OCI-LY7 (cell line): ENCODE results near the gene SFSWAP.

Source experiments
- CTCF ChIP-seq: fragments of 200-600 bp; sonication (generic); conservative IDR thresholded peaks from 2 replicates; pipeline ENCODE4 v1.5.1; 2014; ENCODE audit warnings: mild to moderate bottlenecking, antibody characterized with exemption, low read length, moderate library complexity, mixed read lengths
- EZH2phosphoT487 ChIP-seq: fragments of 200-600 bp; sonication (generic); IDR thresholded peaks from 2 replicates; pipeline ENCODE4 v1.6.1; 2018; ENCODE audit warnings: low read depth, borderline replicate concordance, mild to moderate bottlenecking, mixed run types, antibody characterized with exemption, low read length, moderate library complexity, mixed read lengths

DNA sequence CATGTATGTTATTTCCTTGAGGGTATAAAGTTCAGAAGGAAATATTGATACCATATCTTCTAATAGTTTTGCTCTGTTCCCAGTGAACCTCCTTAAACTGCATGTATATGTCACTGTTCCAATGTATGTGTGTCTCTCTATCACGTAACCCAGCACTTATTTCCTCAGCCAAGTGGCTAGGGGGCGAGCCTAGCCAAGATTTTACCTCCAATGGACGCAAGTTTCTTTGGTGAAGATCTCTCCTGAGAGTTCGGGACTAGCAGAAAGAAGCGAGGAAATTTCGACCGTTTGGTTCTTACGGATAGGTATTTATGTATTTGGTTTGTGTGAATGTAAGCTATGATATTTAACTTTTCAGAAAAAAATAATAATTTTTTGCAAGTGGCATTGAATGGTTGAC lies 2.5 kb downstream of the SFSWAP start:
- 0 out of 2 replicates have a peak, but pooled peaks have one; percentile 25 for TF ChIP-seq CTCF
- TF ChIP-seq EZH2phosphoT487: no peak
